Uterus (tissue), 4 donors: Measurements from ENCODE around the gene KRT5. TPM values are rescaled to one million over a fixed set of nuclear protein-coding genes. Genes with fewer than 3 reads are reported as not detected.

ENCODE experiments used
- DNase-seq, 2 donors: peaks; one replicate each; pipeline ENCODE4 v3.0.0-alpha.2; 2019 to 2020
- H3K27ac ChIP-seq, 2 donors: fragments of 200-600 bp; sonication (generic); 1 replicate in 1 of 2; 2 replicates in 1 of 2; pipeline ENCODE4 v1.5.1; 2016 to 2018
- H3K27me3 ChIP-seq, 2 donors: fragments of 200-600 bp; sonication (generic); one replicate each; pipeline ENCODE4 v1.5.1; 2018 to 2019; ENCODE audit warnings: control low read depth in 1 of 2
- H3K36me3 ChIP-seq, 2 donors: fragments of 200-600 bp; sonication (generic); one replicate each; pipeline ENCODE4 v1.5.1; 2019; ENCODE audit warnings: control low read depth in 1 of 2
- H3K4me1 ChIP-seq, 2 donors: fragments of 200-600 bp; sonication (generic); one replicate each; pipeline ENCODE4 v1.5.1; 2018 to 2019; ENCODE audit warnings: control low read depth in 1 of 2
- H3K4me3 ChIP-seq, 2 donors: fragments of 200-600 bp; sonication (generic); 1 replicate in 1 of 2; 2 replicates in 1 of 2; pipeline ENCODE4 v1.5.1; 2018 to 2019; ENCODE audit warnings: mild to moderate bottlenecking in 1 of 2
- H3K9me3 ChIP-seq, 2 donors: fragments of 200-600 bp; sonication (generic); one replicate each; pipeline ENCODE4 v1.5.1; 2019; ENCODE audit warnings: control low read depth in 1 of 2
- POLR2A ChIP-seq, 2 donors: fragments of 450-650 bp; IDR thresholded peaks; one replicate each; pipeline ENCODE4 v1.6.1; 2016; ENCODE audit warnings: antibody characterized with exemption in 2 of 2, mild to moderate bottlenecking in 1 of 2, moderate library complexity in 1 of 2
- intact Hi-C: fragments of 100-400 bp; cut with DNase I; formaldehyde crosslinking; loops from one replicate; pipeline ENCODE4 v1.15.1; 2023; ENCODE audit warnings: low total_unique reads
- total RNA-seq, 4 donors: library from RNA; depleted of rRNA in 3 of 4; stranded (reverse); fragments of >200 nt in 3 of 4; gene quantifications; one replicate each; pipeline versions ENCODE4 v1.1.0 to v1.2.4, GENCODE V29; 2014 to 2023
- TF ChIP-seq, protein P1 (sequence below), 4 experiments: fragments of 200-600 bp in 2 of 4; fragments of 450-650 bp in 2 of 4; sonication (generic) in 2 of 4; IDR thresholded peaks; one replicate each; pipeline ENCODE4 v1.5.1; 2016 to 2019; ENCODE audit warnings: antibody characterized with exemption in 4 of 4, mild to moderate bottlenecking in 2 of 4, moderate library complexity in 1 of 4
- donor health status: DM: yes; HTN: yes; CAD: no.

The KRT5 gene
- total RNA-seq, 4 donors from 2014 or later: 2.0 to 33.7 TPM; not detected in 2

DNA sequence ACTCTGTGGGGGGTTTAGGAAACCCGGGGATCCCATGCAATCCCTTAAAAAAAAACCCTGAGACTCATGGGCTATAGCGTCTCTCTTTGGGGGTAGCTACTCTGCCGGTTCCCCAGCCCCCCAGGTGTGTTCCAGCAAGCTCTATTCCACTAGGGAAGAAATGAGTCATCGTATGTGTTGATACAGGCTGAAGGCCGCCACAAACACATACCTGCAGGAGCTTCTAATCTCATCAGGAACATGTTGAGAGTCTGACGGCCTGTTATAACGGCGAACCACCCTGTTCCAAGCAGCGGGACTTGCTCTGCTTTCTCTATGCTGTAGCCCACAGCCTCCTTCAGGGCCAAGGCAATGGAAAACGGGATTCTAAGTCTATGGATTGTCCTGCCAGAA, 977 bp upstream of the KRT5 start:
- no peak overlapping the region for H3K27ac ChIP-seq
- no peak for DNase-seq

DNA sequence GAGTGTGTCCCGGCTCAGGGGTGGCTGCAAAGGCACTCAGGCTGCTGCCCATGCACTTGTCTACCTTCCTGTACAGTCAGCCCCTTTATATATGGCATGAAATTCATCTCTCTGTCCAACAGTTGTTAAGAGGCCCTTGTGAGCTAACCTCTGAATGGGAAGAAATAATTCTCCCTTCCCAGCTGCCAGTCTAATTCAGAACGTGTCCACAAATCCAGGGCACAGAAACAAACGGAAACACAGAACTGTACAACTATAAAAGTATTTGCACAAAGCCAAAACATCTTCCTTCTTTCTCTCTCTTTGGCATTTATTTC, 849 bp downstream of the KRT5 start:
- Histone ChIP-seq H3K9me3 (no peaks in the 10 kb centered on the region), H3K36me3 (no peaks in the 10 kb centered on the region), H3K4me3 (no peak overlapping the region), H3K27ac (no peak overlapping the region), H3K4me1 (no peaks in the 10 kb centered on the region), H3K27me3 (no peaks in the 10 kb centered on the region)
- DNase-seq: no peak
- intact Hi-C loops: no loop called here
- no peak for TF ChIP-seq POLR2A (IDR thresholded peaks at IDR 0.05)
- TF ChIP-seq, protein P1, sequence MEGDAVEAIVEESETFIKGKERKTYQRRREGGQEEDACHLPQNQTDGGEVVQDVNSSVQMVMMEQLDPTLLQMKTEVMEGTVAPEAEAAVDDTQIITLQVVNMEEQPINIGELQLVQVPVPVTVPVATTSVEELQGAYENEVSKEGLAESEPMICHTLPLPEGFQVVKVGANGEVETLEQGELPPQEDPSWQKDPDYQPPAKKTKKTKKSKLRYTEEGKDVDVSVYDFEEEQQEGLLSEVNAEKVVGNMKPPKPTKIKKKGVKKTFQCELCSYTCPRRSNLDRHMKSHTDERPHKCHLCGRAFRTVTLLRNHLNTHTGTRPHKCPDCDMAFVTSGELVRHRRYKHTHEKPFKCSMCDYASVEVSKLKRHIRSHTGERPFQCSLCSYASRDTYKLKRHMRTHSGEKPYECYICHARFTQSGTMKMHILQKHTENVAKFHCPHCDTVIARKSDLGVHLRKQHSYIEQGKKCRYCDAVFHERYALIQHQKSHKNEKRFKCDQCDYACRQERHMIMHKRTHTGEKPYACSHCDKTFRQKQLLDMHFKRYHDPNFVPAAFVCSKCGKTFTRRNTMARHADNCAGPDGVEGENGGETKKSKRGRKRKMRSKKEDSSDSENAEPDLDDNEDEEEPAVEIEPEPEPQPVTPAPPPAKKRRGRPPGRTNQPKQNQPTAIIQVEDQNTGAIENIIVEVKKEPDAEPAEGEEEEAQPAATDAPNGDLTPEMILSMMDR (IDR thresholded peaks at IDR 0.05): no peak

More for the DNA sequence above, 977 bp upstream of the KRT5 start:
- no peaks in the 10 kb centered on the region for H3K36me3 ChIP-seq
- TF ChIP-seq, protein P1 (IDR thresholded peaks at IDR 0.05): no peak
- no peak for TF ChIP-seq POLR2A (IDR thresholded peaks at IDR 0.05)
- no peaks in the 10 kb centered on the region for H3K27me3 ChIP-seq
- intact Hi-C loops: no loop called here
- H3K4me1 ChIP-seq: no peaks in the 10 kb centered on the region
- H3K9me3 ChIP-seq: no peaks in the 10 kb centered on the region
- H3K4me3 ChIP-seq: no peak overlapping the region

DNA sequence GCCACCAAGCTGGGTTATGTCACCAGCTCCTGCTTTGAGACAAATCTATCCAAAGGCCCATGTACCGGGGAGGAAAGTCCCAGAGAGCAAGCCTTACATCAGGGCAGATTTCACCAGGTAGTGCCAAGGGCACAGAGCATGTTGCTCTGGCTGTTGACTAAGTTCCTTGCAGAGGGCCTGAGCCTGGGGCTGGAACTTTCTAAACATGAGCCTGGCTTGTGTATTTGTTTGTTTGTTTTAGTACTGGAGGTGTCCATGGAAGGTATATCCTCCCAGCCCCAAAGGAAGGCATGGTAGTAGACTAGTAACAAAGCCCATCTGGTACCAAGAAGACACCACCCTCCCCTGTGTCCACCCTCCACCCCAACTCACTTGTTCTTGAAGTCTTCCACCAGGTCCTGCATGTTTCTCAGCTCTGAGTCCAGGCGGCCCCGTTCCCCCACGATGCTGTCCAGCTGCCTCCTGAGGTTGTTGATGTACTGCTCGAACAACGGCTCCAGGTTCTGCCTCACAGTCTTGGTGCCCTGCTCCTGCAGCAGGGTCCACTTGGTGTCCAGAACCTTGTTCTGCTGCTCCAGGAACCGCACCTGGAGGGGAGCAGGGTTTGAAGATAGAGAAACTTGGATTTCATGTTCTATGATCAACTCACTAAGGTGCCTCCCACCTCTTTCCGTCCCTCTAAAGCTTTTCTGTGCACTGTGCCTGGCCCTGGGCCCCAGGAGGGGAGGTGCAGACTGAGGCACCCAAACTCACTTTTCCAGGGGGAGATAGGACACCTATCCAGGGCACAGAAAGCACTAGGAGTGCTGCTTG, 1.4 kb downstream of the KRT5 start:
- H3K27me3 ChIP-seq: no peaks in the 10 kb centered on the region
- H3K36me3 ChIP-seq: no peaks in the 10 kb centered on the region
- TF ChIP-seq, protein P1 (IDR thresholded peaks at IDR 0.05): no peak
- TF ChIP-seq POLR2A (IDR thresholded peaks at IDR 0.05): no peak
- no peak overlapping the region for H3K27ac ChIP-seq
- intact Hi-C loops: no loop called here
- no peaks in the 10 kb centered on the region for H3K4me1 ChIP-seq
- no peak overlapping the region for H3K4me3 ChIP-seq
- DNase-seq: no peak
- no peaks in the 10 kb centered on the region for H3K9me3 ChIP-seq

DNA sequence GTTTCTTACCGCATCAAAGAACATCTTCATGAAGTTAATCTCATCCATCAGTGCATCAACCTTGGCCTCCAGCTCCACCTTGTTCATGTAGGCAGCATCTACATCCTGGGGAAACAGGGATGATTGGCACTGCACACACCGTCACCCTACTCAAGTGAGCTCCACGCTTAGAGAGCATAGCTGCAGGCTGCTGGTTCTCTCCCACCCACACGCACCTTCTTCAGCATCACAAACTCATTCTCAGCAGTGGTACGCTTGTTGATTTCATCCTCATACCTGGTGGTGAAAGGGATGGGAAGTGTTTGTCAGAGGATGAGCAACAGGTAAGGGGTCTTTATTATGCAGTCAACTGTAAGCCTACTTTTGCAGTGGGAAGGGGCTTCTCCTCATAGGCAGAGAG, 2.3 kb downstream of the KRT5 start:
- H3K36me3 ChIP-seq: no peaks in the 10 kb centered on the region
- no peak overlapping the region for H3K27ac ChIP-seq
- no peaks in the 10 kb centered on the region for H3K4me1 ChIP-seq
- intact Hi-C loops: no loop called here
- no peaks in the 10 kb centered on the region for H3K27me3 ChIP-seq
- DNase-seq: no peak
- no peaks in the 10 kb centered on the region for H3K9me3 ChIP-seq
- TF ChIP-seq POLR2A (IDR thresholded peaks at IDR 0.05): no peak
- TF ChIP-seq, protein P1 (IDR thresholded peaks at IDR 0.05): no peak
- no peak overlapping the region for H3K4me3 ChIP-seq

DNA sequence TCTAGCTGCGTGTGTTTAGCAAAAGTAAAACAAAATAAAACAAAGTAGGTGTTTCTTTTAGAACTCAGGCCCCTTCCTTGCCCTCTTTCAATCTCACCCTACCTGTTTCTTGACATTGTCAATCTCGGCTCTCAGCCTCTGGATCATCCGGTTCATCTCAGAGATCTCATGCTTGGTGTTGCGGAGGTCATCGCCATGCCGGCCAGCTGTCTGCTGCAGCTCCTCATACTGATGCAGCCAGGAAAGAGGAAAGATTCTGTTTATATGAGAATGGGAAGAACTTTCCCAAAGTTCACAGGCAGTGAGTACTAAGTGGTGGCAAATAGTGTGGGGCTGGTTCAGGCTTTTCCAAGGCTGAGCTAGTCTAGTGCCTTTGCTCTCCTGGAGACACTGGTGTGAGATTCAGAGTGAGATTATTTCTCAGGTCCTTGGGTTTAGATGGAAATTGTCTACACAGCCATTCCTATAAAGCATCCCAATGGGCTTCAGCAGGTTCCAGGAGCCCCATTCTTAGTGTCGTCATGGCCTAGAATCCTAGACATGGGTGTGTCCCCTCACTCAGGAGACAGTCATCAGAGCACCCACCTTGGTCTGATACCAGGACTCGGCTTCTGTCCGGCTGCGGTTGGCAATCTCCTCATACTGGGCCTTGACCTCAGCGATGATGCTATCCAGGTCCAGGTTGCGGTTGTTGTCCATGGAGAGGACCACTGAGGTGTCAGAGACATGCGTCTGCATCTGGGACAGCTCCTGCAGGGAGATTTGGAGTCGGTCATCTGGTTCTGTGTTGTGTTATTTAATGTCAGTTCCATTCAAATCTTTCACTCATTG, 3.0 kb downstream of the KRT5 start:
- no peak overlapping the region for H3K27ac ChIP-seq

More for the DNA sequence above, 3.0 kb downstream of the KRT5 start:
- TF ChIP-seq, protein P1 (IDR thresholded peaks at IDR 0.05): no peak
- no peak for TF ChIP-seq POLR2A (IDR thresholded peaks at IDR 0.05)
- no peak for DNase-seq
- Histone ChIP-seq H3K36me3 (no peaks in the 10 kb centered on the region), H3K4me3 (no peak overlapping the region), H3K9me3 (no peaks in the 10 kb centered on the region), H3K27me3 (no peaks in the 10 kb centered on the region), H3K4me1 (no peaks in the 10 kb centered on the region)
- intact Hi-C loops: no loop called here
